HL-60 (cell line): ENCODE results near the gene NPHS2.

ENCODE experiments used
- DNase-seq, 2 experiments: peaks; one replicate each; pipeline ENCODE4 v3.0.0-alpha.2; 2010 to 2020; ENCODE audit warnings: low read depth in 1 of 2, low spot score in 1 of 2
- H3K27ac ChIP-seq: fragments of 250-450 bp; sonication (Bioruptor Pico); replicated peaks from 2 replicates; pipeline ENCODE4 v1.5.1; 2020; ENCODE audit warnings: mild to moderate bottlenecking, moderate library complexity
- H3K27me3 ChIP-seq: fragments of 250-450 bp; sonication (Bioruptor Pico); 2 replicates; pipeline ENCODE4 v1.5.1; 2021; ENCODE audit warnings: mild to moderate bottlenecking, moderate library complexity; ENCODE audit not compliant: insufficient read depth, poor library complexity, severe bottlenecking
- H3K4me3 ChIP-seq: replicated peaks from 2 replicates; pipeline ENCODE4 v1.5.1; 2011; ENCODE audit warnings: mild to moderate bottlenecking, control low read depth, low read length; ENCODE audit not compliant: insufficient read depth
- CTCF ChIP-seq: IDR thresholded peaks from one replicate; pipeline ENCODE4 v1.5.1; 2011; ENCODE audit warnings: low read length, control low read depth, inconsistent platforms; ENCODE audit not compliant: insufficient read depth
- GABPA ChIP-seq: IDR thresholded peaks from 2 replicates; pipeline ENCODE4 v1.6.1; 2012; ENCODE audit warnings: low read depth
- POLR2AphosphoS5 ChIP-seq: IDR thresholded peaks from 2 replicates; pipeline ENCODE4 v1.6.1; 2012; ENCODE audit warnings: low read depth
- REST ChIP-seq: IDR thresholded peaks from 2 replicates; pipeline ENCODE4 v1.6.1; 2012; ENCODE audit warnings: low read depth; ENCODE audit not compliant: insufficient replicate concordance
- SPI1 ChIP-seq: IDR thresholded peaks from 2 replicates; pipeline ENCODE4 v1.6.1; 2012; ENCODE audit warnings: low read depth, mild to moderate bottlenecking, borderline replicate concordance
- long read RNA-seq: library from polyadenylated mRNA; unstranded; transcript quantifications from one replicate; pipeline ENCODE4 v2.0.0, GENCODE V29; 2020

The NPHS2 gene
- long read RNA-seq = 0 reads

- Histone ChIP-seq H3K27me3 (peaks cover 40% of the 10 kb centered on the region), H3K4me3 (peak within 1 kb of the TSS; percentile 28), H3K27ac (no peak within 1 kb of the TSS)
- TF ChIP-seq POLR2AphosphoS5 (no peak), CTCF (no peak), SPI1 (no peak), REST (no peak), GABPA (no peak)
- no peak for DNase-seq
Measured at GRCh38 chr1:179575497-179576314, at the start of gene NPHS2. Gene NPHS2, minus strand, starts transcription at chr1:179575948. Its CDS starts 84 bp downstream, at chr1:179575864.

- DNase-seq = no peak
- Histone ChIP-seq H3K27me3 (peaks cover 8% of the 10 kb centered on the region), H3K4me3 (no peak overlapping the region), H3K27ac (no peak overlapping the region)
- TF ChIP-seq CTCF (no peak), POLR2AphosphoS5 (no peak), GABPA (no peak), REST (no peak), SPI1 (no peak)
Measured at GRCh38 chr1:179612361-179612760, 36.6 kb upstream of the NPHS2 start.

- no peak overlapping the region for H3K4me3 ChIP-seq
Measured at GRCh38 chr1:179601093-179601492, 25.3 kb upstream of the NPHS2 start.

More at GRCh38 chr1:179601093-179601492, 25.3 kb upstream of the NPHS2 start:
- Histone ChIP-seq H3K27me3 (peaks cover 3% of the 10 kb centered on the region), H3K27ac (no peak overlapping the region)
- DNase-seq = no peak
- TF ChIP-seq CTCF (no peak), SPI1 (no peak), POLR2AphosphoS5 (no peak), REST (no peak), GABPA (no peak)
